ENCODE results near the gene WDR53. TPM values are rescaled to one million over a fixed set of nuclear protein-coding genes. Genes with fewer than 3 reads are reported as not detected.
"Not testable (repeated sequence)": the region's sequence is repeated elsewhere in the genome, so short reads cannot be mapped to it uniquely, and the experiment has no call there.

WDR53 gene
- total RNA-seq, 1 experiment from 2014 or later: 20.3 TPM

- Mint-ChIP-seq H3K9me3 (ENCODE audit: low read depth, unreplicated experiment) (no peaks in the 10 kb centered on the region), H3K36me3 (ENCODE audit: insufficient read depth, unreplicated experiment) (no peaks in the 10 kb centered on the region), H3K27ac (ENCODE audit: unreplicated experiment) (no peak overlapping the region), H3K27me3 (ENCODE audit: unreplicated experiment) (peaks cover 37% of the 10 kb centered on the region), H3K4me1 (ENCODE audit: low read depth, unreplicated experiment) (no peaks in the 10 kb centered on the region), H3K4me3 (ENCODE audit: low read depth, unreplicated experiment) (no peak overlapping the region)
- DNase-seq: no peak
- no peak for TF ChIP-seq CTCF (IDR thresholded peaks at IDR 0.05; ENCODE audit: unreplicated experiment)
- CTCF ChIA-PET: interaction anchor here (0.5 to 0.6 kb wide), 2 partner anchors 23 to 87 kb away, joined by 3 to 4 read pairs; no protein-coding TSS in a partner anchor
- intact Hi-C loops (cut with micrococcal nuclease; ENCODE audit: unreplicated experiment): loop anchor here (10.0 kb wide), 1 partner anchor 341 kb away; the partner anchor contains the start of gene NCBP2
- BruUV-seq (replicated peaks): no TSS peak
Measured at GRCh38 chr3:196603683-196604082, 35.3 kb upstream of the WDR53 start.

- CTCF ChIA-PET: interaction anchor here (0.6 to 0.7 kb wide), 2 partner anchors 495 to 851 kb away, joined by 3 to 7 read pairs; no protein-coding TSS in a partner anchor
- TF ChIP-seq CTCF (IDR thresholded peaks at IDR 0.05; ENCODE audit: unreplicated experiment): no peak
- no peak overlapping the region for H3K27ac Mint-ChIP-seq (ENCODE audit: unreplicated experiment)
- DNase-seq: no peak
- peaks cover 37% of the 10 kb centered on the region for H3K27me3 Mint-ChIP-seq (ENCODE audit: unreplicated experiment)
- no peaks in the 10 kb centered on the region for H3K4me1 Mint-ChIP-seq (ENCODE audit: low read depth, unreplicated experiment)
- no peaks in the 10 kb centered on the region for H3K36me3 Mint-ChIP-seq (ENCODE audit: insufficient read depth, unreplicated experiment)
- H3K4me3 Mint-ChIP-seq (ENCODE audit: low read depth, unreplicated experiment): no peak overlapping the region
- intact Hi-C loops (cut with micrococcal nuclease; ENCODE audit: unreplicated experiment): loop anchor here (10.0 kb wide), 1 partner anchor 342 kb away; the partner anchor contains the start of gene NCBP2
- BruUV-seq (replicated peaks): no TSS peak
- no peaks in the 10 kb centered on the region for H3K9me3 Mint-ChIP-seq (ENCODE audit: low read depth, unreplicated experiment)
Measured at GRCh38 chr3:196602673-196603072, 34.3 kb upstream of the WDR53 start.

- Mint-ChIP-seq H3K4me1 (ENCODE audit: low read depth, unreplicated experiment) (no peaks in the 10 kb centered on the region), H3K27me3 (ENCODE audit: unreplicated experiment) (peaks cover 40% of the 10 kb centered on the region), H3K27ac (ENCODE audit: unreplicated experiment) (no peak overlapping the region), H3K9me3 (ENCODE audit: low read depth, unreplicated experiment) (no peaks in the 10 kb centered on the region), H3K36me3 (ENCODE audit: insufficient read depth, unreplicated experiment) (no peaks in the 10 kb centered on the region), H3K4me3 (ENCODE audit: low read depth, unreplicated experiment) (no peak overlapping the region)
- BruUV-seq (replicated peaks): no TSS peak
- no peak for TF ChIP-seq CTCF (IDR thresholded peaks at IDR 0.05; ENCODE audit: unreplicated experiment)
- CTCF ChIA-PET: no interaction called here
- intact Hi-C loops (cut with micrococcal nuclease; ENCODE audit: unreplicated experiment): loop anchor here (10.0 kb wide), 1 partner anchor 344 kb away; the partner anchor contains the start of gene NCBP2
- DNase-seq: no peak
Measured at GRCh38 chr3:196600359-196600758, 32.0 kb upstream of the WDR53 start.

GRCh38 chr3:196599734-196600128, 31.4 kb upstream of the WDR53 start:
- no TSS peak for BruUV-seq (replicated peaks)
- DNase-seq: no peak
- no peaks in the 10 kb centered on the region for H3K4me1 Mint-ChIP-seq (ENCODE audit: low read depth, unreplicated experiment)
- H3K9me3 Mint-ChIP-seq (ENCODE audit: low read depth, unreplicated experiment): no peaks in the 10 kb centered on the region
- H3K4me3 Mint-ChIP-seq (ENCODE audit: low read depth, unreplicated experiment): no peak overlapping the region
- TF ChIP-seq CTCF (IDR thresholded peaks at IDR 0.05; ENCODE audit: unreplicated experiment): no peak
- H3K36me3 Mint-ChIP-seq (ENCODE audit: insufficient read depth, unreplicated experiment): no peaks in the 10 kb centered on the region
- intact Hi-C loops (cut with micrococcal nuclease; ENCODE audit: unreplicated experiment): loop anchor here (10.0 kb wide), 1 partner anchor 345 kb away; the partner anchor contains the start of gene NCBP2
- H3K27ac Mint-ChIP-seq (ENCODE audit: unreplicated experiment): no peak overlapping the region
- CTCF ChIA-PET: no interaction called here
- peaks cover 34% of the 10 kb centered on the region for H3K27me3 Mint-ChIP-seq (ENCODE audit: unreplicated experiment)

GRCh38 chr3:196597971-196598733, 29.8 kb upstream of the WDR53 start:
- CTCF ChIA-PET: interaction anchor here (0.6 kb wide), 1 partner anchor 73 kb away, joined by 4 read pairs; no protein-coding TSS in a partner anchor
- DNase-seq: not testable (repeated sequence)

More at GRCh38 chr3:196597971-196598733, 29.8 kb upstream of the WDR53 start:
- H3K27ac Mint-ChIP-seq (ENCODE audit: unreplicated experiment); intact Hi-C loops (cut with micrococcal nuclease; ENCODE audit: unreplicated experiment); H3K9me3 Mint-ChIP-seq (ENCODE audit: low read depth, unreplicated experiment); BruUV-seq (replicated peaks); H3K4me1 Mint-ChIP-seq (ENCODE audit: low read depth, unreplicated experiment); H3K36me3 Mint-ChIP-seq (ENCODE audit: insufficient read depth, unreplicated experiment); H3K4me3 Mint-ChIP-seq (ENCODE audit: low read depth, unreplicated experiment): not testable (repeated sequence)
- peaks cover 31% of the 10 kb centered on the region for H3K27me3 Mint-ChIP-seq (ENCODE audit: unreplicated experiment)

All from Calu3 (cell line).